ENCODE measurements around the gene PPIL1. TPM values are rescaled to one million over a fixed set of nuclear protein-coding genes. Genes with fewer than 3 reads are reported as not detected.

Gene PPIL1
- total RNA-seq, 1 experiment from 2014 or later: 64.2 TPM

- TF ChIP-seq ARID4B (CRISPR knock-in tag; IDR thresholded peaks at IDR 0.05; ENCODE audit: borderline replicate concordance) (peak; percentile 77; the same call in 1 of the 2 replicates), ELF4 (CRISPR knock-in tag; IDR thresholded peaks at IDR 0.05; ENCODE audit: low read depth) (no peak), ZNF232 (CRISPR knock-in tag; IDR thresholded peaks at IDR 0.05) (no peak), CTCF (IDR thresholded peaks at IDR 0.05) (no peak), ZNF671 (CRISPR knock-in tag; IDR thresholded peaks at IDR 0.05) (peak; percentile 18; the same call in 1 of the 2 replicates), FOXK1 (CRISPR knock-in tag; IDR thresholded peaks at IDR 0.05) (0 out of 2 replicates have a peak, but pooled peaks have one; percentile 42), ZNF263 (CRISPR knock-in tag; IDR thresholded peaks at IDR 0.05; ENCODE audit: low read depth) (no peak), ETV6 (CRISPR knock-in tag; IDR thresholded peaks at IDR 0.05) (peak; percentile 51; the same call in 1 of the 2 replicates), SP1 (CRISPR knock-in tag; conservative IDR thresholded peaks at IDR 0.05) (peak; percentile 59; the same call in 1 of the 2 replicates), MXD4 (CRISPR knock-in tag; IDR thresholded peaks at IDR 0.05; ENCODE audit: borderline replicate concordance) (no peak), USF2 (CRISPR knock-in tag; IDR thresholded peaks at IDR 0.05) (no peak), E2F5 (CRISPR knock-in tag; IDR thresholded peaks at IDR 0.05) (0 out of 2 replicates have a peak, but pooled peaks have one; percentile 56), OVOL2 (CRISPR knock-in tag; IDR thresholded peaks at IDR 0.05; ENCODE audit: borderline replicate concordance) (no peak), CREB1 (CRISPR knock-in tag; IDR thresholded peaks at IDR 0.05) (0 out of 2 replicates have a peak, but pooled peaks have one; percentile 27), JAZF1 (CRISPR knock-in tag; IDR thresholded peaks at IDR 0.05) (no peak), ATF2 (CRISPR knock-in tag; IDR thresholded peaks at IDR 0.05; ENCODE audit: borderline replicate concordance, low read depth) (no peak), ZNF138 (CRISPR knock-in tag; conservative IDR thresholded peaks at IDR 0.05) (no peak), ZNF423 (CRISPR knock-in tag; IDR thresholded peaks at IDR 0.05) (no peak), USF1 (CRISPR knock-in tag; IDR thresholded peaks at IDR 0.05) (peak; percentile 62; the same call in 1 of the 2 replicates), ZNF512 (CRISPR knock-in tag; IDR thresholded peaks at IDR 0.05; ENCODE audit: borderline replicate concordance) (no peak), TEAD1 (CRISPR knock-in tag; IDR thresholded peaks at IDR 0.05) (peak; percentile 83; the same call in 1 of the 2 replicates), TEAD4 (CRISPR knock-in tag; IDR thresholded peaks at IDR 0.05) (0 out of 2 replicates have a peak, but pooled peaks have one; percentile 51), PREB (CRISPR knock-in tag; IDR thresholded peaks at IDR 0.05; ENCODE audit: borderline replicate concordance) (no peak), NFYB (CRISPR knock-in tag; conservative IDR thresholded peaks at IDR 0.05; ENCODE audit: low read depth) (peak; percentile 71), IRF2 (CRISPR knock-in tag; IDR thresholded peaks at IDR 0.05; ENCODE audit: borderline replicate concordance, low read depth) (no peak)
Observed at GRCh38 chr6:36874443-36875249, at the start of gene PPIL1 (continued).
